GM12878 (cell line): ENCODE measurements around the gene PLEKHM3. TPM values are rescaled to one million over a fixed set of nuclear protein-coding genes. Genes with fewer than 3 reads are reported as not detected.

Experiments
- ATAC-seq: fragments of 200-7000 bp; cut with Tn5 transposase; 3 replicates; pipeline ENCODE4 v1.9.1; 2020; ENCODE audit warnings: mild to moderate bottlenecking, moderate library complexity
- BruUV-seq: library from RNA; stranded (reverse); fragments of 400-500 nt; replicated peaks from 2 replicates; lab custom pipeline; 2021; lab: Mats Ljungman, UMichigan
- CTCF ChIA-PET: fragments of 300-600 bp; sonication (Branson Sonifier 250); formaldehyde crosslinking; extraction: SDS; loops from one replicate; lab custom pipeline; 2021; ENCODE audit warnings: inconsistent platforms; lab: Yijun Ruan, JAX
- POLR2A ChIA-PET: fragments of 350-600 bp; formaldehyde crosslinking; extraction: SDS; loops from one replicate; lab custom pipeline; 2021; ENCODE audit warnings: inconsistent platforms; lab: Charles Lee
- RAD21 ChIA-PET: fragments of 300-600 bp; sonication (Branson Sonifier 250); formaldehyde crosslinking; loops from one replicate; lab custom pipeline; 2023; ENCODE audit warnings: antibody characterized with exemption; ENCODE audit not compliant: unreplicated experiment; lab: Charles Lee
- SMC1A ChIA-PET: fragments of 300-600 bp; sonication (Branson Sonifier 250); formaldehyde crosslinking; loops from one replicate; lab custom pipeline; 2023; ENCODE audit not compliant: unreplicated experiment, uncharacterized antibody; lab: Charles Lee
- DNase-seq: peaks from one replicate; pipeline ENCODE4 v3.0.0-alpha.2; 2011; ENCODE audit warnings: low read depth, low spot score
- FAIRE-seq: peaks from 3 replicates; lab custom pipeline; 2011; peaks lifted over from hg19 to GRCh38; lab: Jason Lieb, UNC
- H2AFZ ChIP-seq: 2 replicates; pipeline ENCODE4 v1.6.0; 2011; ENCODE audit warnings: low read depth, low read length, control low read depth; ENCODE audit not compliant: control insufficient read depth
- H3K27ac ChIP-seq: 2 replicates; pipeline ENCODE4 v1.5.1; 2011; ENCODE audit warnings: control low read depth; ENCODE audit not compliant: control insufficient read depth, insufficient read depth
- H3K27me3 ChIP-seq, 2 experiments: replicated peaks in 1 of 2; 2 replicates each; pipeline versions ENCODE4 v1.6.0 to v1.6.1; 2011; ENCODE audit warnings: low read length in 1 of 2; ENCODE audit not compliant: control insufficient read depth in 2 of 2, insufficient read depth in 2 of 2
- H3K36me3 ChIP-seq, 2 experiments: 2 replicates each; pipeline ENCODE4 v1.5.1; 2011; ENCODE audit warnings: low read length in 1 of 2; ENCODE audit not compliant: control insufficient read depth in 2 of 2, insufficient read depth in 2 of 2
- H3K4me1 ChIP-seq: 2 replicates; pipeline ENCODE4 v1.6.1; 2011; ENCODE audit warnings: mild to moderate bottlenecking, low read length, moderate library complexity, mixed read lengths; ENCODE audit not compliant: control insufficient read depth, insufficient read depth
- H3K4me2 ChIP-seq: 2 replicates; pipeline ENCODE4 v1.6.0; 2011; ENCODE audit warnings: control low read depth; ENCODE audit not compliant: control insufficient read depth, insufficient read depth
- H3K4me3 ChIP-seq: fragments of 200-600 bp; sonication (generic); 2 replicates; pipeline ENCODE4 v1.5.1; 2016
- H3K79me2 ChIP-seq: 2 replicates; pipeline ENCODE4 v1.6.0; 2011; ENCODE audit warnings: low read length; ENCODE audit not compliant: control insufficient read depth, insufficient read depth
- H3K9ac ChIP-seq: 2 replicates; pipeline ENCODE4 v1.8.0; 2011; ENCODE audit warnings: low read length, control low read depth, mixed read lengths; ENCODE audit not compliant: control insufficient read depth, insufficient read depth
- H3K9me3 ChIP-seq: replicated peaks from 3 replicates; pipeline ENCODE4 v1.5.1; 2011; ENCODE audit warnings: mild to moderate bottlenecking, low read length; ENCODE audit not compliant: control insufficient read depth, insufficient read depth
- H4K20me1 ChIP-seq: 2 replicates; pipeline ENCODE4 v1.6.0; 2011; ENCODE audit not compliant: control insufficient read depth, insufficient read depth
- BACH1 ChIP-seq: fragments of 450-650 bp; IDR thresholded peaks from 2 replicates; pipeline ENCODE4 v1.6.1; 2017; ENCODE audit warnings: mild to moderate bottlenecking, borderline replicate concordance
- CHD1 ChIP-seq: IDR thresholded peaks from 2 replicates; pipeline ENCODE4 v1.6.1; 2012; ENCODE audit warnings: low read depth, low read length, improper control_type of control experiment
- DPF2 ChIP-seq: fragments of 450-650 bp; IDR thresholded peaks from 2 replicates; pipeline ENCODE4 v1.6.1; 2017; ENCODE audit warnings: mild to moderate bottlenecking
- FOS ChIP-seq: IDR thresholded peaks from 3 replicates; pipeline ENCODE4 v1.6.1; 2011; ENCODE audit warnings: borderline replicate concordance; ENCODE audit not compliant: insufficient read length; ENCODE audit errors: extremely low read depth
- HDGF ChIP-seq: fragments of 450-650 bp; IDR thresholded peaks from 2 replicates; pipeline ENCODE4 v1.6.1; 2016; ENCODE audit warnings: antibody characterized with exemption
- MTA2 ChIP-seq: fragments of 450-650 bp; IDR thresholded peaks from 2 replicates; pipeline ENCODE4 v1.6.1; 2016; ENCODE audit warnings: low read depth, mild to moderate bottlenecking, moderate library complexity
- NFIC ChIP-seq: IDR thresholded peaks from 2 replicates; pipeline ENCODE4 v1.6.1; 2012; ENCODE audit warnings: low read depth, mild to moderate bottlenecking, inconsistent platforms, low read length, moderate library complexity
- NFYA ChIP-seq: IDR thresholded peaks from 2 replicates; pipeline ENCODE4 v1.6.1; 2011; ENCODE audit warnings: low read depth, mild to moderate bottlenecking, low read length, improper control_type of control experiment, borderline replicate concordance
- NR2F1 ChIP-seq: fragments of 450-650 bp; conservative IDR thresholded peaks from 2 replicates; pipeline ENCODE4 v1.6.1; 2017; ENCODE audit warnings: mild to moderate bottlenecking
- PAX8 ChIP-seq: fragments of 450-650 bp; IDR thresholded peaks from 2 replicates; pipeline ENCODE4 v1.6.1; 2017; ENCODE audit warnings: mild to moderate bottlenecking, moderate library complexity
- POLR2AphosphoS2 ChIP-seq: IDR thresholded peaks from 2 replicates; pipeline ENCODE4 v1.6.1; 2011; ENCODE audit warnings: low read depth, mild to moderate bottlenecking, low read length, improper control_type of control experiment, moderate library complexity
- RAD21 ChIP-seq: IDR thresholded peaks from 2 replicates; pipeline ENCODE4 v1.6.1; 2011; ENCODE audit warnings: mild to moderate bottlenecking, low read depth, low read length, moderate library complexity; ENCODE audit not compliant: insufficient read depth
- RCOR1 ChIP-seq: conservative IDR thresholded peaks from 2 replicates; pipeline ENCODE4 v1.6.1; 2012; ENCODE audit warnings: low read depth, low read length, improper control_type of control experiment
- RFX5 ChIP-seq: IDR thresholded peaks from 2 replicates; pipeline ENCODE4 v1.6.1; 2011; ENCODE audit warnings: low read depth, low read length, improper control_type of control experiment
- TBL1XR1 ChIP-seq: IDR thresholded peaks from 2 replicates; pipeline ENCODE4 v1.6.1; 2012; ENCODE audit warnings: low read depth, low read length, improper control_type of control experiment
- TCF3 ChIP-seq: IDR thresholded peaks from 2 replicates; pipeline ENCODE4 v1.6.1; 2012; ENCODE audit warnings: low read depth, mild to moderate bottlenecking, low read length, borderline replicate concordance; ENCODE audit not compliant: insufficient read depth
- YBX1 ChIP-seq: fragments of 450-650 bp; IDR thresholded peaks from 2 replicates; pipeline ENCODE4 v1.6.1; 2016; ENCODE audit warnings: antibody characterized with exemption
- ZNF24 ChIP-seq: fragments of 450-650 bp; IDR thresholded peaks from 2 replicates; pipeline ENCODE4 v1.6.1; 2017; ENCODE audit warnings: antibody characterized with exemption, mild to moderate bottlenecking
- ZSCAN29 ChIP-seq: fragments of 450-650 bp; IDR thresholded peaks from 2 replicates; pipeline ENCODE4 v1.6.1; 2017; ENCODE audit warnings: mild to moderate bottlenecking, moderate library complexity
- WGBS: methylation state at CpG from one replicate; pipeline ENCODE4 v1.1.6; 2016; ENCODE audit warnings: low lambda C conversion rate; ENCODE audit not compliant: insufficient replicate concordance, insufficient coverage; ENCODE audit errors: missing lambda C conversion rate; 5-methylcytosine and 5-hydroxymethylcytosine counted together
- in situ Hi-C: fragments of 300-500 bp; cut with MboI; formaldehyde crosslinking; loops from 9 replicates; pipeline ENCODE4 v1.14.3; 2018; ENCODE audit warnings: mixed read lengths
- intact Hi-C: fragments of 100-400 bp; cut with micrococcal nuclease; formaldehyde crosslinking; loops from one replicate; pipeline ENCODE4 v1.14.2; 2022; ENCODE audit not compliant: unreplicated experiment
- polyA plus RNA-seq, 11 experiments: library from polyadenylated mRNA; depleted of rRNA in 4 of 11; unstranded in 6 of 11; stranded (reverse) in 5 of 11; fragments of >200 nt; fragmentation: Nextera tagmentation in 4 of 11; fragmentation: Illumina TruSeq in 1 of 11; extraction: Ambion mirVana in 4 of 11; extraction: Trizol in 1 of 11; gene quantifications; 1 replicate in 1 of 11; 2 replicates in 10 of 11; pipeline versions ENCODE4 v1.2.1 to v1.2.3, GENCODE V29; 2011 to 2016; ENCODE audit warnings: inconsistent platforms in 2 of 11, missing spikeins in 2 of 11, low read depth in 1 of 11
- total RNA-seq, 4 experiments: library from RNA; depleted of rRNA in 3 of 4; stranded (reverse); fragments of >200 nt in 3 of 4; fragmentation: Illumina TruSeq in 1 of 4; extraction: Trizol in 1 of 4; gene quantifications; 2 replicates each; pipeline versions ENCODE4 v1.2.1 to v1.2.3, GENCODE V29; 2013 to 2021

The PLEKHM3 gene
- total and polyA plus RNA-seq, 10 of the 15 experiments (the other 5 are each of a cell fraction or from before 2014, with no cell fraction given), result 1.4 to 5.6 (median 3.0) TPM

GRCh38 chr2:207919164-207919919, 106.0 kb downstream of the PLEKHM3 start:
- ATAC-seq (no peak), FAIRE-seq (no peak), DNase-seq (no peak)
- ChIA-PET POLR2A (no interaction called here), CTCF (interaction anchor here (1.5 kb wide), 1 partner anchor 48 kb away, joined by 3 read pairs; no protein-coding TSS in a partner anchor), SMC1A (interaction anchor here (1.0 to 1.3 kb wide), 2 partner anchors 24 to 33 kb away, joined by 3 to 4 read pairs; no protein-coding TSS in a partner anchor), RAD21 (no interaction called here)
- intact Hi-C loops (no loop called here), in situ Hi-C loops (no loop called here)
- Histone ChIP-seq H3K9ac (no peak overlapping the region), H3K36me3 (no peaks in the 10 kb centered on the region), H3K4me3 (no peak overlapping the region), H3K27me3 (no peaks in the 10 kb centered on the region), H3K79me2 (no peaks in the 10 kb centered on the region), H3K27ac (no peak overlapping the region), H3K4me1 (no peaks in the 10 kb centered on the region), H4K20me1 (no peaks in the 10 kb centered on the region), H3K4me2 (no peak overlapping the region), H3K9me3 (no peaks in the 10 kb centered on the region), H2AFZ (no peak overlapping the region)
- TF ChIP-seq RFX5, result no peak
- no peak for TF ChIP-seq NFYA
- no peak for TF ChIP-seq FOS
- TF ChIP-seq DPF2, result no peak
- no peak for TF ChIP-seq ZNF24
- no peak for TF ChIP-seq MTA2
- TF ChIP-seq NR2F1, result no peak
- no peak for TF ChIP-seq BACH1
- TF ChIP-seq CHD1, result no peak
- no peak for TF ChIP-seq RCOR1
- no peak for TF ChIP-seq HDGF
- no peak for TF ChIP-seq PAX8
- TF ChIP-seq TCF3, result no peak
- no peak for TF ChIP-seq NFIC
- TF ChIP-seq ZSCAN29, result no peak
- no peak for TF ChIP-seq YBX1
- TF ChIP-seq POLR2AphosphoS2, result no peak
- TF ChIP-seq RAD21, result no peak
- TF ChIP-seq TBL1XR1, result no peak
- 88% methylated on average over 8 of the region's 8 CpGs for WGBS
- no TSS peak for BruUV-seq
